Retinal pigment epithelial cell (primary cell): ENCODE results near the gene UNCX.

Source experiments
- DNase-seq: peaks from one replicate; pipeline ENCODE4 v3.0.0-alpha.2; 2010; ENCODE audit warnings: low read depth
- H3K4me3 ChIP-seq: 2 replicates; pipeline ENCODE4 v1.5.1; 2011; ENCODE audit warnings: mild to moderate bottlenecking, low read length, control low read depth, moderate library complexity
- CTCF ChIP-seq: conservative IDR thresholded peaks from 2 replicates; pipeline ENCODE4 v1.5.1; 2011; ENCODE audit warnings: low read depth, low read length, control low read depth, inconsistent platforms

UNCX gene

GRCh38 chr7:1252540-1253090, 19.9 kb downstream of the UNCX start:
- no peak for TF ChIP-seq CTCF
- DNase-seq = no peak
- H3K4me3 ChIP-seq = no peak overlapping the region

GRCh38 chr7:1253681-1254181, 21.1 kb downstream of the UNCX start:
- H3K4me3 ChIP-seq = no peak overlapping the region
- TF ChIP-seq CTCF = no peak
- DNase-seq = no peak

GRCh38 chr7:1254281-1255079, 21.8 kb downstream of the UNCX start:
- H3K4me3 ChIP-seq = no peak overlapping the region
- DNase-seq = no peak
- TF ChIP-seq CTCF = no peak

GRCh38 chr7:1255080-1255816, 22.6 kb downstream of the UNCX start:
- TF ChIP-seq CTCF = no peak
- no peak overlapping the region for H3K4me3 ChIP-seq
- no peak for DNase-seq

- H3K4me3 ChIP-seq = no peak overlapping the region
- DNase-seq = no peak
- TF ChIP-seq CTCF = no peak
Observed at GRCh38 chr7:1255817-1256340, 23.2 kb downstream of the UNCX start.

GRCh38 chr7:1256621-1257020, 23.9 kb downstream of the UNCX start:
- no peak for TF ChIP-seq CTCF
- no peak overlapping the region for H3K4me3 ChIP-seq

More at GRCh38 chr7:1256621-1257020, 23.9 kb downstream of the UNCX start:
- DNase-seq = no peak
